Smooth muscle cell (in vitro differentiated cells): Measurements from ENCODE around the gene MED6. TPM values are rescaled to one million over a fixed set of nuclear protein-coding genes. Genes with fewer than 3 reads are reported as not detected.

Source experiments
- DNase-seq: peaks from one replicate; lab custom pipeline; 2025; ENCODE audit not compliant: unreplicated experiment; lab: John Stamatoyannopoulos, UW
- H2AFZ ChIP-seq: fragments of 200-600 bp; sonication (generic); 2 replicates; pipeline ENCODE4 v1.6.0; 2016; ENCODE audit warnings: antibody characterized with exemption, low read depth, mild to moderate bottlenecking
- H3F3A ChIP-seq: fragments of 200-600 bp; sonication (generic); 2 replicates; pipeline ENCODE4 v1.6.0; 2017; ENCODE audit warnings: antibody characterized with exemption, low read depth
- H3K27ac ChIP-seq: fragments of 200-600 bp; sonication (generic); 2 replicates; pipeline ENCODE4 v1.5.1; 2016; ENCODE audit warnings: low read depth, mild to moderate bottlenecking
- H3K27me3 ChIP-seq: fragments of 200-600 bp; sonication (generic); 2 replicates; pipeline ENCODE4 v1.6.1; 2016; ENCODE audit warnings: low read depth, mild to moderate bottlenecking
- H3K36me3 ChIP-seq: fragments of 200-600 bp; sonication (generic); 2 replicates; pipeline ENCODE4 v1.5.1; 2016; ENCODE audit warnings: low read depth
- H3K4me1 ChIP-seq: fragments of 200-600 bp; sonication (generic); 2 replicates; pipeline ENCODE4 v1.5.1; 2016; ENCODE audit warnings: low read depth
- H3K4me2 ChIP-seq: fragments of 200-600 bp; sonication (generic); 2 replicates; pipeline ENCODE4 v1.6.0; 2016; ENCODE audit warnings: mild to moderate bottlenecking
- H3K4me3 ChIP-seq: fragments of 200-600 bp; sonication (generic); 2 replicates; pipeline ENCODE4 v1.5.1; 2016; ENCODE audit warnings: mild to moderate bottlenecking
- H3K79me2 ChIP-seq: fragments of 200-600 bp; sonication (generic); 2 replicates; pipeline ENCODE4 v1.6.0; 2016; ENCODE audit warnings: low read depth, mild to moderate bottlenecking
- H3K9ac ChIP-seq: fragments of 200-600 bp; sonication (generic); 2 replicates; pipeline ENCODE4 v1.6.0; 2016; ENCODE audit warnings: low read depth
- H3K9me3 ChIP-seq: fragments of 200-600 bp; sonication (generic); replicated peaks from 2 replicates; pipeline ENCODE4 v1.5.1; 2016; ENCODE audit warnings: low read depth
- H4K20me1 ChIP-seq: fragments of 200-600 bp; sonication (generic); 2 replicates; pipeline ENCODE4 v1.6.0; 2016; ENCODE audit warnings: low read depth
- CTCF ChIP-seq: fragments of 200-600 bp; sonication (generic); IDR thresholded peaks from 2 replicates; pipeline ENCODE4 v1.5.1; 2017; ENCODE audit warnings: borderline replicate concordance, mild to moderate bottlenecking, antibody characterized with exemption; ENCODE audit not compliant: insufficient read depth, poor library complexity, severe bottlenecking
- WGBS: methylation state at CpG from one replicate; pipeline ENCODE4 v1.1.7; 2016; ENCODE audit warnings: low lambda C conversion rate; 5-methylcytosine and 5-hydroxymethylcytosine counted together
- polyA plus RNA-seq: library from polyadenylated mRNA; unstranded; fragments of >200 nt; fragmentation: Nextera tagmentation; extraction: Ambion mirVana; gene quantifications from 2 replicates; pipeline ENCODE4 v1.2.1, GENCODE V29; 2016
- total RNA-seq: library from RNA; depleted of rRNA; stranded (reverse); fragments of >200 nt; gene quantifications from 2 replicates; pipeline ENCODE4 v1.2.3, GENCODE V29; 2014

The MED6 gene
- total and polyA plus RNA-seq, 2 experiments from 2014 or later: 45.6 to 58.2 TPM

- H3K9ac ChIP-seq: no peak overlapping the region
- TF ChIP-seq CTCF: no peak
- H4K20me1 ChIP-seq: no peaks in the 10 kb centered on the region
- H3K4me2 ChIP-seq: peak overlapping the region; percentile 100
- no peak overlapping the region for H3K27ac ChIP-seq
- no peak for DNase-seq
- H3K4me3 ChIP-seq: peak overlapping the region; percentile 75
- H3K27me3 ChIP-seq: peaks cover 34% of the 10 kb centered on the region
- no peaks in the 10 kb centered on the region for H3F3A ChIP-seq
- no peaks in the 10 kb centered on the region for H3K9me3 ChIP-seq
- H3K79me2 ChIP-seq: peaks cover 8% of the 10 kb centered on the region
- H2AFZ ChIP-seq: peak overlapping the region; percentile 98
- H3K36me3 ChIP-seq: no peaks in the 10 kb centered on the region
- WGBS: 3% methylated on average over 42 of the region's 51 CpGs
- peaks cover 7% of the 10 kb centered on the region for H3K4me1 ChIP-seq
Observed at GRCh38 chr14:70642303-70643235, 42.1 kb upstream of the MED6 start.

- H3K27me3 ChIP-seq: peaks cover 36% of the 10 kb centered on the region
- no peaks in the 10 kb centered on the region for H3K9me3 ChIP-seq
- H3K4me2 ChIP-seq: peak within 1 kb of the TSS; percentile 100
- no peaks in the 10 kb centered on the region for H3F3A ChIP-seq
- peak within 1 kb of the TSS; percentile 98 for H2AFZ ChIP-seq
- H3K4me3 ChIP-seq: peak within 1 kb of the TSS; percentile 75
- peaks cover 7% of the 10 kb centered on the region for H3K4me1 ChIP-seq
- H3K36me3 ChIP-seq: no peaks in the 10 kb centered on the region
- H4K20me1 ChIP-seq: no peaks in the 10 kb centered on the region
- H3K79me2 ChIP-seq: peaks cover 8% of the 10 kb centered on the region
- H3K9ac ChIP-seq: no peak within 1 kb of the TSS
- WGBS: 1% methylated on average over 47 of the region's 105 CpGs
- no peak for DNase-seq
- TF ChIP-seq CTCF: no peak
- no peak within 1 kb of the TSS for H3K27ac ChIP-seq
Observed at GRCh38 chr14:70641548-70642302, 41.3 kb upstream of the MED6 start, which contains the start of gene TTC9. Gene TTC9 (plus strand): TSS chr14:70641916. CDS start chr14:70642130, 214 bp downstream.

GRCh38 chr14:70640938-70641547 lies 40.6 kb upstream of the MED6 start:
- no peak for DNase-seq
- Histone ChIP-seq H3K4me1 (peaks cover 7% of the 10 kb centered on the region), H2AFZ (peak overlapping the region; percentile 82), H3K36me3 (no peaks in the 10 kb centered on the region), H3K79me2 (peaks cover 6% of the 10 kb centered on the region), H3K4me3 (peak overlapping the region; percentile 75), H4K20me1 (no peaks in the 10 kb centered on the region), H3K4me2 (peak overlapping the region; percentile 100), H3F3A (no peaks in the 10 kb centered on the region), H3K27ac (no peak overlapping the region), H3K9me3 (no peaks in the 10 kb centered on the region), H3K27me3 (peaks cover 36% of the 10 kb centered on the region), H3K9ac (no peak overlapping the region)
- under 1% methylated on average over 28 of the region's 28 CpGs for WGBS
- no peak for TF ChIP-seq CTCF
